Esophagus muscularis mucosa (tissue), 4 donors: ENCODE measurements around the gene LTBP4. TPM values are rescaled to one million over a fixed set of nuclear protein-coding genes. Genes with fewer than 3 reads are reported as not detected.

Source experiments
- DNase-seq: peaks from one replicate; pipeline ENCODE4 v3.0.0-alpha.2; 2017; ENCODE audit errors: extremely low spot score
- H3K27ac ChIP-seq, 4 donors: fragments of 200-600 bp; sonication (generic); replicated peaks in 1 of 4; 1 replicate in 3 of 4; 2 replicates in 1 of 4; pipeline ENCODE4 v1.5.1; 2016 to 2019; ENCODE audit warnings: mild to moderate bottlenecking in 1 of 4
- H3K27me3 ChIP-seq, 4 donors: fragments of 200-600 bp; sonication (generic); one replicate each; pipeline versions ENCODE4 v1.5.1 to v1.6.0; 2016 to 2019
- H3K36me3 ChIP-seq, 4 donors: fragments of 200-600 bp; sonication (generic); one replicate each; pipeline ENCODE4 v1.5.1; 2016 to 2019
- H3K4me1 ChIP-seq, 4 donors: fragments of 200-600 bp; sonication (generic); one replicate each; pipeline ENCODE4 v1.5.1; 2016 to 2019
- H3K4me3 ChIP-seq, 4 donors: fragments of 200-600 bp; sonication (generic); 1 replicate in 2 of 4; 2 replicates in 2 of 4; pipeline ENCODE4 v1.5.1; 2016 to 2019; ENCODE audit warnings: mild to moderate bottlenecking in 4 of 4, moderate library complexity in 1 of 4
- H3K9me3 ChIP-seq, 4 donors: fragments of 200-600 bp; sonication (generic); 1 replicate in 3 of 4; 2 replicates in 1 of 4; pipeline ENCODE4 v1.5.1; 2016 to 2019
- EP300 ChIP-seq: sonication (generic); formaldehyde crosslinking; IDR thresholded peaks from one replicate; pipeline ENCODE4 v1.6.1; 2017; ENCODE audit warnings: antibody characterized with exemption
- POLR2A ChIP-seq: fragments of 450-650 bp; IDR thresholded peaks from one replicate; pipeline ENCODE4 v1.6.1; 2017; ENCODE audit warnings: antibody characterized with exemption, moderate library complexity, mild to moderate bottlenecking, low read depth
- POLR2AphosphoS5 ChIP-seq, 2 donors: sonication (generic); formaldehyde crosslinking; IDR thresholded peaks; one replicate each; pipeline ENCODE4 v1.6.1; 2017; ENCODE audit warnings: antibody characterized with exemption in 2 of 2
- WGBS: methylation state at CpG from one replicate; pipeline ENCODE4 v1.1.5; 2018; 5-methylcytosine and 5-hydroxymethylcytosine counted together
- intact Hi-C: fragments of 100-400 bp; cut with DNase I; formaldehyde crosslinking; loops from one replicate; pipeline ENCODE4 v1.15.1; 2023
- total RNA-seq, 4 donors: library from RNA; depleted of rRNA; stranded (reverse); fragments of >200 nt; gene quantifications; one replicate each; pipeline versions ENCODE4 v1.1.0 to v1.2.1, GENCODE V29; 2016
- TF ChIP-seq, protein P1 (sequence below), 3 experiments: fragments of 200-600 bp in 2 of 3; fragments of 450-650 bp in 1 of 3; sonication (generic) in 2 of 3; IDR thresholded peaks; one replicate each; pipeline ENCODE4 v1.5.1; 2017 to 2019; ENCODE audit warnings: antibody characterized with exemption in 3 of 3, mild to moderate bottlenecking in 2 of 3, moderate library complexity in 1 of 3

The LTBP4 gene
- total RNA-seq, 4 donors from 2014 or later = 358 to 430 (median 397) TPM

DNA sequence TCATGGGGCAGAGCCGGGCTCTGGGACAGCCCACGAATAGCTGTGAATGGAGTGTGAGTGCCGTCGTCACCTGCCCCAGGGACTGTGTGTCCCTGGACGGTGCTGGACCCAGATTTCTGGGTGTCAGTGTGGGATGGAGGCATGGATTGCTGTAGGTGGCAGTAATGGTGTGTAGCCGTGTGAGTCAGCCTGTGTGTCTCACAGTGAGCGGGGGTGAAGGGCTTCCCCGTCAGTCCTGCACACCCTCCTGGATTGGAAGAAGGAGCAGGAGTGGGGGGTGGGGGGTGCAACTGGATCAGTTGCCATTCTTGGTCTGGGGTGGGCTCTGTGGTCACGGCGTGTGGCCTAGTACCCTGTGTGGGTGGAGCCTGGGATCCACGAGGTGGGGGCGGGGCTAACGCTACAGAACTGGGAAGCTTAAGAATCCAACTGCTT, 6.5 kb upstream of the LTBP4 start:
- intact Hi-C loops = no loop called here
- Histone ChIP-seq H3K36me3 (peaks cover 0 to 7% (median 2%) of the 10 kb centered on the region in 4 donors), H3K27me3 (peaks cover 3 to 54% (median 19%) of the 10 kb centered on the region in 4 donors), H3K4me3 (no peak overlapping the region), H3K27ac (no peak overlapping the region), H3K4me1 (peaks cover 32 to 34% (median 33%) of the 10 kb centered on the region in 4 donors), H3K9me3 (peaks cover 0 to 4% (median 0%) of the 10 kb centered on the region in 4 donors)
- no peak for DNase-seq
- 39% methylated on average over 13 of the region's 13 CpGs for WGBS
- no peak for TF ChIP-seq EP300
- no peak for TF ChIP-seq POLR2AphosphoS5 (IDR thresholded peaks at IDR 0.05)

- intact Hi-C loops = no loop called here
These were observed 4.4 kb upstream of the LTBP4 start for GRCh38 chr19:40596608-40597328.

DNA sequence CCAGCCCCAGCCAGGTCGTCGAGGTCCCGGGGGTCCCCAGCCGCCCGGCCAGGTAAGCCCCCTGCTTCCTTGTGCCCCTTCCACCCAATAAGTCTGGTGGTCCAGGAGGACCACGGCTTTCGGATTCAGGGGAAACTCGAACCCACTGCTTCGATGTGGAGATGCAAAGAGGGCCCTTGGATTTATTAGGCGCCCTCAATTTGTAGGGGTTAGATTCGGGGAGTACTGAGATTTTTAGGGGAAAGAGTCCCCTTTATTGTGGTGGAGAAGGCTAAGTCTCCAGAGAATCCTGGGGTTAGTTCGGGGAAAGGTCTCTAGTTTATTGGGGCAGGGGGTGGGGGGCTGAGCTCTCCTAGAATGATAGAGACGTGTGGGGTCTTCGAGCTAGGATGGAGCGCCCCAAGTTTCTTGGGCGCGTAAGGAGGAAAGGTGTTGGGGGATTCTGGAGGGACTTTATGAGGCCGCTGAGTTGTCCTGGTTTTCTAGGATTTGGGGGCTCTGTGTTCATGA, 3.8 kb upstream of the LTBP4 start:
- intact Hi-C loops = no loop called here
- TF ChIP-seq POLR2AphosphoS5 (IDR thresholded peaks at IDR 0.05) (no peak), POLR2A (no peak), EP300 (no peak)
- TF ChIP-seq, protein P1, sequence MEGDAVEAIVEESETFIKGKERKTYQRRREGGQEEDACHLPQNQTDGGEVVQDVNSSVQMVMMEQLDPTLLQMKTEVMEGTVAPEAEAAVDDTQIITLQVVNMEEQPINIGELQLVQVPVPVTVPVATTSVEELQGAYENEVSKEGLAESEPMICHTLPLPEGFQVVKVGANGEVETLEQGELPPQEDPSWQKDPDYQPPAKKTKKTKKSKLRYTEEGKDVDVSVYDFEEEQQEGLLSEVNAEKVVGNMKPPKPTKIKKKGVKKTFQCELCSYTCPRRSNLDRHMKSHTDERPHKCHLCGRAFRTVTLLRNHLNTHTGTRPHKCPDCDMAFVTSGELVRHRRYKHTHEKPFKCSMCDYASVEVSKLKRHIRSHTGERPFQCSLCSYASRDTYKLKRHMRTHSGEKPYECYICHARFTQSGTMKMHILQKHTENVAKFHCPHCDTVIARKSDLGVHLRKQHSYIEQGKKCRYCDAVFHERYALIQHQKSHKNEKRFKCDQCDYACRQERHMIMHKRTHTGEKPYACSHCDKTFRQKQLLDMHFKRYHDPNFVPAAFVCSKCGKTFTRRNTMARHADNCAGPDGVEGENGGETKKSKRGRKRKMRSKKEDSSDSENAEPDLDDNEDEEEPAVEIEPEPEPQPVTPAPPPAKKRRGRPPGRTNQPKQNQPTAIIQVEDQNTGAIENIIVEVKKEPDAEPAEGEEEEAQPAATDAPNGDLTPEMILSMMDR (IDR thresholded peaks at IDR 0.05) = no peak
- H3K4me1 ChIP-seq = peaks cover 55 to 60% (median 60%) of the 10 kb centered on the region in 4 donors

More at GRCh38 chr19:40596608-40597328, 4.4 kb upstream of the LTBP4 start:
- peak overlapping the region; percentile 39 to 49 (median 42) for H3K4me3 ChIP-seq
- 20% methylated on average over 3 of the region's 53 CpGs for WGBS
- peaks cover 0 to 4% (median 0%) of the 10 kb centered on the region in 4 donors for H3K9me3 ChIP-seq
- DNase-seq = no peak
- TF ChIP-seq EP300 = no peak
- H3K27me3 ChIP-seq = peaks cover 3 to 74% (median 21%) of the 10 kb centered on the region in 4 donors
- peaks cover 49 to 54% (median 53%) of the 10 kb centered on the region in 4 donors for H3K4me1 ChIP-seq
- no peak overlapping the region for H3K27ac ChIP-seq
- H3K36me3 ChIP-seq = no peaks in the 10 kb centered on the region

GRCh38 chr19:40598121-40598917, 2.9 kb upstream of the LTBP4 start:
- Histone ChIP-seq H3K27ac (peak overlapping the region in 2 of 4 donors; percentile 4 to 88), H3K27me3 (peaks cover 3 to 83% (median 24%) of the 10 kb centered on the region in 4 donors), H3K9me3 (no peaks in the 10 kb centered on the region), H3K4me3 (peak overlapping the region in 3 of 4 donors; percentile 7 to 35 (median 27)), H3K4me1 (peaks cover 65 to 70% (median 69%) of the 10 kb centered on the region in 4 donors), H3K36me3 (no peaks in the 10 kb centered on the region)
- TF ChIP-seq POLR2A (no peak), POLR2AphosphoS5 (IDR thresholded peaks at IDR 0.05) (peak in 1 of 2 donors; percentile 76)
- TF ChIP-seq, protein P1 (IDR thresholded peaks at IDR 0.05) = peak in 2 of 3 experiments; percentile 96 to 97
- intact Hi-C loops = loop anchor here (1.0 to 2.0 kb wide), 3 partner anchors 49 to 134 kb away; partner anchors contain the start of gene BLVRB
- WGBS = 2% methylated on average over 27 of the region's 46 CpGs
- peak; percentile 97 for DNase-seq

More for the DNA sequence above, 3.8 kb upstream of the LTBP4 start:
- peak overlapping the region in 1 of 4 donors; percentile 4 for H3K27ac ChIP-seq
- no peaks in the 10 kb centered on the region for H3K9me3 ChIP-seq
- 19% methylated on average over 10 of the region's 18 CpGs for WGBS
- H3K36me3 ChIP-seq = no peaks in the 10 kb centered on the region
- H3K27me3 ChIP-seq = peaks cover 3 to 79% (median 23%) of the 10 kb centered on the region in 4 donors
- peak overlapping the region; percentile 39 to 49 (median 42) for H3K4me3 ChIP-seq
- no peak for DNase-seq

DNA sequence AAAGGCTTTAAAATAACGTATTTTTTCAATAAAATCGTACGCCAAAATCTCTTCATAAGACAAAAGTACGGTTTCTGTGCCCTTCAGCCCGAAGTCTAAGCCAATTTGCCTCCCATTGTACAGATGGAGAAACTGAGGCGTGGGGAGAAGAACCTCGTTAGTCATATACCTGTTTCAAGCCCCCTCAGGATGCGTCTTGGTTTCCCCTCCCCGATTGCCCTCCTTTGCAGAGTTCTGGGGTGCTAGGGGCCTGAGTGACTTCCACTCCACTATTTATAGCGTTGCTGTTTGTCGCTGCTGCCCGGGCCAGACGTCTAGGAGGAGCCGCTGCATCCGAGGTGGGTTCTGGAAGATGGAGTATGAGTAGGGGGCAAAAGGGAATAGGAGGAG, 2.3 kb upstream of the LTBP4 start:
- intact Hi-C loops = loop anchor here (1.0 to 2.0 kb wide), 3 partner anchors 50 to 134 kb away; partner anchors contain the start of gene BLVRB
- WGBS = 13% methylated on average over 15 of the region's 15 CpGs
- Histone ChIP-seq H3K9me3 (no peaks in the 10 kb centered on the region), H3K27ac (peak overlapping the region; percentile 71 to 88 (median 80)), H3K4me3 (peak overlapping the region in 1 of 4 donors; percentile 73), H3K27me3 (peaks cover 3 to 82% (median 24%) of the 10 kb centered on the region in 4 donors), H3K4me1 (peaks cover 66 to 76% (median 75%) of the 10 kb centered on the region in 4 donors), H3K36me3 (no peaks in the 10 kb centered on the region)
- no peak for DNase-seq
- TF ChIP-seq EP300 (no peak), POLR2A (no peak), POLR2AphosphoS5 (IDR thresholded peaks at IDR 0.05) (no peak)
- TF ChIP-seq, protein P1 (IDR thresholded peaks at IDR 0.05) = peak in 1 of 3 experiments; percentile 2
